HUES64 (cell line): ENCODE measurements around the gene TBC1D22B.

ENCODE experiments used
- H3K27ac ChIP-seq: 2 replicates; pipeline ENCODE4 v1.7.0; 2013; ENCODE audit warnings: low read depth, low read length, inconsistent platforms
- H3K27me3 ChIP-seq: 2 replicates; pipeline ENCODE4 v1.6.1; 2013; ENCODE audit warnings: mild to moderate bottlenecking, low read length; ENCODE audit not compliant: insufficient read depth
- H3K36me3 ChIP-seq: 2 replicates; pipeline ENCODE4 v1.6.1; 2013; ENCODE audit warnings: mild to moderate bottlenecking, low read length; ENCODE audit not compliant: insufficient read depth
- H3K4me1 ChIP-seq: 2 replicates; pipeline ENCODE4 v1.6.1; 2013; ENCODE audit warnings: mild to moderate bottlenecking, low read length, moderate library complexity; ENCODE audit not compliant: insufficient read depth
- H3K4me3 ChIP-seq: 2 replicates; pipeline ENCODE4 v1.5.1; 2013; ENCODE audit warnings: mild to moderate bottlenecking, low read length, moderate library complexity
- H3K9ac ChIP-seq: 2 replicates; pipeline ENCODE4 v1.6.1; 2013; ENCODE audit warnings: mild to moderate bottlenecking, low read depth, low read length
- H3K9me3 ChIP-seq: 2 replicates; pipeline ENCODE4 v1.6.1; 2013; ENCODE audit warnings: low read depth, low read length; ENCODE audit not compliant: insufficient read depth
- WGBS: fragments of 150-250, 120-280 bp; methylation state at CpG from one replicate; pipeline ENCODE4 v1.1.7; 2013; ENCODE audit warnings: missing lambda C conversion rate; 5-methylcytosine and 5-hydroxymethylcytosine counted together

The TBC1D22B gene

GRCh38 chr6:37362101-37362828 lies 104.7 kb downstream of the TBC1D22B start:
- no peak overlapping the region for H3K27ac ChIP-seq
- H3K4me1 ChIP-seq, result peaks cover 2% of the 10 kb centered on the region
- H3K36me3 ChIP-seq, result peaks cover 47% of the 10 kb centered on the region
- 91% methylated on average over 2 of the region's 2 CpGs for WGBS
- no peak overlapping the region for H3K9ac ChIP-seq
- H3K4me3 ChIP-seq, result no peak overlapping the region
- no peaks in the 10 kb centered on the region for H3K9me3 ChIP-seq
- no peaks in the 10 kb centered on the region for H3K27me3 ChIP-seq

GRCh38 chr6:37365791-37366190 lies 108.2 kb downstream of the TBC1D22B start:
- 88% methylated on average over 2 of the region's 2 CpGs for WGBS
- H3K36me3 ChIP-seq, result peaks cover 69% of the 10 kb centered on the region
- no peaks in the 10 kb centered on the region for H3K4me1 ChIP-seq
- no peaks in the 10 kb centered on the region for H3K27me3 ChIP-seq
- H3K9me3 ChIP-seq, result no peaks in the 10 kb centered on the region
- no peak overlapping the region for H3K9ac ChIP-seq
- H3K4me3 ChIP-seq, result no peak overlapping the region
- no peak overlapping the region for H3K27ac ChIP-seq

GRCh38 chr6:37366910-37367309 lies 109.3 kb downstream of the TBC1D22B start:
- H3K27me3 ChIP-seq, result no peaks in the 10 kb centered on the region
- H3K9ac ChIP-seq, result no peak overlapping the region
- no peak overlapping the region for H3K27ac ChIP-seq
- peaks cover 70% of the 10 kb centered on the region for H3K36me3 ChIP-seq
- no peaks in the 10 kb centered on the region for H3K9me3 ChIP-seq
- H3K4me1 ChIP-seq, result no peaks in the 10 kb centered on the region
- no peak overlapping the region for H3K4me3 ChIP-seq
- 86% methylated on average over 2 of the region's 3 CpGs for WGBS

- H3K9ac ChIP-seq, result no peak overlapping the region
- H3K9me3 ChIP-seq, result no peaks in the 10 kb centered on the region
- no peak overlapping the region for H3K27ac ChIP-seq
- no peak overlapping the region for H3K4me3 ChIP-seq
- no peaks in the 10 kb centered on the region for H3K4me1 ChIP-seq
- no peaks in the 10 kb centered on the region for H3K27me3 ChIP-seq
- peaks cover 70% of the 10 kb centered on the region for H3K36me3 ChIP-seq
- 90% methylated on average over 1 of the region's 1 CpG for WGBS
Observed at GRCh38 chr6:37368961-37369320, 111.4 kb downstream of the TBC1D22B start.

- Histone ChIP-seq H3K4me1 (no peaks in the 10 kb centered on the region), H3K27me3 (no peaks in the 10 kb centered on the region), H3K9ac (no peak overlapping the region), H3K36me3 (peaks cover 71% of the 10 kb centered on the region), H3K9me3 (no peaks in the 10 kb centered on the region), H3K27ac (no peak overlapping the region), H3K4me3 (no peak overlapping the region)
- 93% methylated on average over 1 of the region's 1 CpG for WGBS
Observed at GRCh38 chr6:37369321-37370201, 112.0 kb downstream of the TBC1D22B start.

- no peaks in the 10 kb centered on the region for H3K9me3 ChIP-seq
- H3K4me1 ChIP-seq, result no peaks in the 10 kb centered on the region
- H3K9ac ChIP-seq, result no peak overlapping the region
- 90% methylated on average over 4 of the region's 4 CpGs for WGBS
- peaks cover 87% of the 10 kb centered on the region for H3K36me3 ChIP-seq
- no peak overlapping the region for H3K27ac ChIP-seq
- H3K4me3 ChIP-seq, result no peak overlapping the region
- no peaks in the 10 kb centered on the region for H3K27me3 ChIP-seq
Observed at GRCh38 chr6:37371154-37372083, 113.8 kb downstream of the TBC1D22B start.

- Histone ChIP-seq H3K9ac (no peak overlapping the region), H3K27me3 (no peaks in the 10 kb centered on the region), H3K27ac (no peak overlapping the region), H3K4me3 (no peak overlapping the region), H3K9me3 (no peaks in the 10 kb centered on the region), H3K36me3 (peaks cover 87% of the 10 kb centered on the region), H3K4me1 (no peaks in the 10 kb centered on the region)
- WGBS, result 91% methylated on average over 1 of the region's 1 CpG
Observed at GRCh38 chr6:37372116-37372515, 114.5 kb downstream of the TBC1D22B start.

- Histone ChIP-seq H3K27ac (no peak overlapping the region), H3K4me1 (no peaks in the 10 kb centered on the region), H3K27me3 (no peaks in the 10 kb centered on the region), H3K4me3 (no peak overlapping the region), H3K36me3 (peaks cover 90% of the 10 kb centered on the region), H3K9me3 (no peaks in the 10 kb centered on the region), H3K9ac (no peak overlapping the region)
- 86% methylated on average over 1 of the region's 1 CpG for WGBS
Observed at GRCh38 chr6:37373822-37374471, 116.4 kb downstream of the TBC1D22B start.

- peaks cover 87% of the 10 kb centered on the region for H3K36me3 ChIP-seq
- no peaks in the 10 kb centered on the region for H3K4me1 ChIP-seq
- H3K4me3 ChIP-seq, result no peak overlapping the region
- H3K9ac ChIP-seq, result no peak overlapping the region
- no peaks in the 10 kb centered on the region for H3K27me3 ChIP-seq
- H3K9me3 ChIP-seq, result no peaks in the 10 kb centered on the region
- H3K27ac ChIP-seq, result no peak overlapping the region
Observed at GRCh38 chr6:37375376-37375775, 117.8 kb downstream of the TBC1D22B start.

- peaks cover 82% of the 10 kb centered on the region for H3K36me3 ChIP-seq
Observed at GRCh38 chr6:37376078-37376743, 118.6 kb downstream of the TBC1D22B start.

More at GRCh38 chr6:37376078-37376743, 118.6 kb downstream of the TBC1D22B start:
- H3K27ac ChIP-seq, result no peak overlapping the region
- no peak overlapping the region for H3K9ac ChIP-seq
- H3K4me3 ChIP-seq, result no peak overlapping the region
- H3K4me1 ChIP-seq, result no peaks in the 10 kb centered on the region
- no peaks in the 10 kb centered on the region for H3K9me3 ChIP-seq
- H3K27me3 ChIP-seq, result no peaks in the 10 kb centered on the region
- WGBS, result 95% methylated on average over 3 of the region's 4 CpGs
